Stimulated activated effector memory CD8-positive, alpha-beta T cell treated with anti-CD3 and anti-CD28 coated beads, Interleukin-12 subunit alpha, Interleukin-12 subunit beta, amount 100 ng/mL, for 72 hours (primary cell): ENCODE results near the gene HIRA.

Source experiments
- ATAC-seq: fragments of 150-1000 bp; cut with Tn5 transposase; 2 replicates; pipeline ENCODE4 v1.10.0; 2021
- DNase-seq, 2 donors: peaks; one replicate each; pipeline ENCODE4 v3.0.0; 2021 to 2022; ENCODE audit warnings: low spot score in 2 of 2
- H3K27ac Mint-ChIP-seq: one replicate; pipeline ENCODE4 v1.8.0; 2022; ENCODE audit warnings: mild to moderate bottlenecking, mixed read lengths
- H3K36me3 Mint-ChIP-seq: one replicate; pipeline ENCODE4 v1.8.0; 2022; ENCODE audit warnings: mild to moderate bottlenecking, mixed read lengths
- H3K4me1 Mint-ChIP-seq: one replicate; pipeline ENCODE4 v1.8.0; 2022; ENCODE audit warnings: mixed read lengths
- H3K4me3 Mint-ChIP-seq: one replicate; pipeline ENCODE4 v1.8.0; 2022; ENCODE audit warnings: mild to moderate bottlenecking, mixed read lengths
- H3K9me3 Mint-ChIP-seq: one replicate; pipeline ENCODE4 v1.8.0; 2022; ENCODE audit warnings: mixed read lengths

Gene HIRA

DNA sequence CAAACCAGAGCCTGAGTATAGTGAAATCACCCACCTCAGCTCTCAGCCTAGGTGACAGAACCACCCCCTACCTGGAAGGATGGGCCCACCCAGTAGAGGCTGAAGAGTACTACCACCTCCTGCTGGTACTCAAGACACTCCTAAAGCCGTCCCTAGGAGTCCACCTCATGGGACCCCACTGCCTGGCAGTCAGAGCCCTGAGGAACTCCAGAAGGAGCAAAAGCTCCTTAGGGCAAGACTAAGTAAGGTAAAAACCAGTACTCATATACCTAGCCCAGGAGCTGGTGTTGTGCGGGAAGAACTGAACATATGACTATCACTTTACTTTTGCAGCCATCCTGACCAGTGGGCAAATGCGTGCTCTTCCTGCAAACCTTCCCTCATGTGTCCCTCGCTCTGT, 36.3 kb downstream of the HIRA start:
- no peak for DNase-seq
- Mint-ChIP-seq H3K4me1 (no peaks in the 10 kb centered on the region), H3K9me3 (no peaks in the 10 kb centered on the region), H3K36me3 (peaks cover 94% of the 10 kb centered on the region), H3K4me3 (no peak overlapping the region), H3K27ac (peak overlapping the region; percentile 56)
- no peak for ATAC-seq

DNA sequence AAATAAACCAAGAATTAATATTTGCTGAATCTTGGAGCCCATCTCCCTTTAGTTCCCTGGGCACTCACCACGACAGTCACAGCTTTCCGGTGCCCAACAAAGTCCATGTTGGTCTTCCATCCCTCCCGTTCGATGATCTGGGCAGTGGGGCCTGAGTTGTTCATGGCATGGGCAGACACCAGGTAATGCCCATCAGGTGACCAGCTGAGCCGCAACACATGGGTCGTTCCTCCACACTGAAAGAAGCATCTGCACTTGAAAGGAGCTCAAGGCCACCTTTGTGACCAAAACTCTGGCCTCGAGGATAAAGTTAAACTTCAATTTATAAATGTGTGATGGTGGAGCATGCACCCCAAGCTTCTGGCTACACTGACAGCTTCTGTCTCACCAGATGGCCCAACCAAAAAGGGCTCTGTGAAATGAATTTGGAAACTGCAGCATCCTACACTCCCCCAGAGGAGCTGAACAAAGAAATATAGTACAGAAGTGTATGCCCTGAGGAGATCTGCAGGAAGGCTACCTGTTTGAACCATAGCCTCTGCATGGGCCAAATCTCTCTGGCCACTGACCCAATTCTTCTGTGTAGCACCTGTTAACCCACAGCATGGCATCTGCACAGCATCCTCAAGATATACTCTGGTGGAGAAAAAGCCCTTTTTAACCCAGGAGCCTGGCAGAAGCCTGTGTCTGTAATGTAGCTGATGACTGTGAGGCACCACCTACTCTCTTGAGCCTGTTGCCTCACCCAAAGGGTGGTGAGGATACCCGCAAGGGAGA, 37.1 kb downstream of the HIRA start:
- Mint-ChIP-seq H3K4me3 (no peak overlapping the region), H3K36me3 (peaks cover 96% of the 10 kb centered on the region), H3K27ac (peak overlapping the region; percentile 56), H3K9me3 (no peaks in the 10 kb centered on the region), H3K4me1 (no peaks in the 10 kb centered on the region)
- ATAC-seq (no peak), DNase-seq (no peak)

DNA sequence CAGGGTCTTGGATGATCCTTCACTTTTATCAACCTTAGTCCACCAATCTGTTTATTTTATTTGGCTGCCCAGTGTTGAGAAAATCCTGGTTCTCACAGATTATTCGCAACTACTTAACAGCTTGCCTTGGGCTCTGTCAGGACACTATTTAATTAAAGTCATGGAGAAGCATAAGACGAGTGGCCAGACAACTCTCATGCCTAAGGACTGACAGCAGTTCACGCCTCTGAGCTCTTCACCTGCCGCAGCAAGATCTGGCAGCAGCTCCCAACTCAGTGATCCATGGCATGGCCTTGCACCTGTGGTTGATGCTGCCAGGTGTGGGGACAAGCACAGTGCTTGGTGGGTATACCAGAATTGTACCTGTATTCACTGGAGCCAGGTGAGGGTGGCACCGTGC, 37.8 kb downstream of the HIRA start:
- DNase-seq (no peak), ATAC-seq (no peak)
- Mint-ChIP-seq H3K4me1 (no peaks in the 10 kb centered on the region), H3K4me3 (no peak overlapping the region), H3K36me3 (peaks cover 96% of the 10 kb centered on the region), H3K9me3 (no peaks in the 10 kb centered on the region), H3K27ac (no peak overlapping the region)

DNA sequence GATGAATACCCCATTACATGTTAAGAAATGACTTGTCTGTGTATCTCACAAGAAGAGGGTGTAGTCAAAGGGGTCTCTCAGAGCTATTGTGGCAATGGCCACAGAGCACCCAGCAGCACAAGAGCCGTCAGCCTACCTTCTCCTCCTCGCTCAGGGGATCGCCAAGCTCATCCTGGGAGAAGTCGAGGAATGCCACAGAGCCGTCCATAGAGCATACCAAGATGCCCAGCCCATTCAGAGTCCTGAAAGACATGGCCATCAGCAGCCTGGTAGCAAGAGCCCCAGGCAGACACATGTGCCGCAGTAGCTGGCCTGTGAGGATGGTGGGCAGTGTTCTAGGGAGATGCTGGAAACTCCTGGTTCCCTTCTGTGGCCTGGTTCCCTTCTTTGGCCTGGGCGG, 44.0 kb downstream of the HIRA start:
- DNase-seq (no peak), ATAC-seq (no peak)
- Mint-ChIP-seq H3K9me3 (no peaks in the 10 kb centered on the region), H3K36me3 (peaks cover 100% of the 10 kb centered on the region), H3K27ac (no peak overlapping the region), H3K4me1 (no peaks in the 10 kb centered on the region), H3K4me3 (no peak overlapping the region)

DNA sequence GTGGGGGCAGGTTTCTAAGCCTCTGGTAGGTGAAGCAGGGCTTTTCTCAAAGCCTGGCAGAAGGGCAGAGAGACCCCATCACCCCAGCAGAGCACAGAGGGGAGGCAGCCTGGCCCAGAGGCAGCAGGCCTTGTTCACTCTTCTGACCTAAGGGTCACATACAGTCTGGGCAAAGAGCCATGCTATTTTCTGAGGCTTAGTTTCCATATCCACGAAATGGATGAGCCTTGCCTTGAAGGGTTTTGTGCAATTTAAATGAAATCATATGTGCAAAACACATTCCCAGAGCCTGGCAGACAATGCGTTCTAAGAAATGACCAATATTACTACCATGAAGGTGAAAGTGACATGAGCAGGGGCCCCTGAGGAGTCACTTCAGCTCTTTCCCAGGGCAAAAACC, 44.5 kb downstream of the HIRA start:
- H3K27ac Mint-ChIP-seq: no peak overlapping the region
- peaks cover 100% of the 10 kb centered on the region for H3K36me3 Mint-ChIP-seq
- no peaks in the 10 kb centered on the region for H3K9me3 Mint-ChIP-seq
- no peak for DNase-seq
- no peak for ATAC-seq
- no peaks in the 10 kb centered on the region for H3K4me1 Mint-ChIP-seq
- no peak overlapping the region for H3K4me3 Mint-ChIP-seq

DNA sequence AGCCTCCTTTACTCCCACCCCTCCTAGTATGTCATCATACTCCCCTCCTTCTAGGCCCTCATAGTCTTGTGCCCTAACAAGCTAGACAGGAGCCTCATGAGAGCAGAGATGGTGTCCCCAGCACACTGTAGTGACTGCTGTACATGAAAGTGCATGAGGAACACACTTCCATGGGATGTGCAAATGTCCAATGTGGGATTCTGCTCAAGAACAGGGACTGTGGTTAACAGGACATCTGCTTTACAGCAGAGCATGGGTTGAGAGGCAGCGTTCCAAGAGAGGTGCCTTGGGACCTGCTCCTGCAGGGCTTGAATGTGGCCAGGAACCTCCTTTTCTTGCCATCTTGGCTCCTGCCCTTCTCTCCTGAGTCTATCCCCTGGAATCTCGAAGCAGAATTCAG, 45.3 kb downstream of the HIRA start:
- Mint-ChIP-seq H3K4me1 (no peaks in the 10 kb centered on the region), H3K4me3 (no peak overlapping the region), H3K36me3 (peaks cover 100% of the 10 kb centered on the region), H3K27ac (no peak overlapping the region), H3K9me3 (no peaks in the 10 kb centered on the region)
- ATAC-seq: no peak
- no peak for DNase-seq

DNA sequence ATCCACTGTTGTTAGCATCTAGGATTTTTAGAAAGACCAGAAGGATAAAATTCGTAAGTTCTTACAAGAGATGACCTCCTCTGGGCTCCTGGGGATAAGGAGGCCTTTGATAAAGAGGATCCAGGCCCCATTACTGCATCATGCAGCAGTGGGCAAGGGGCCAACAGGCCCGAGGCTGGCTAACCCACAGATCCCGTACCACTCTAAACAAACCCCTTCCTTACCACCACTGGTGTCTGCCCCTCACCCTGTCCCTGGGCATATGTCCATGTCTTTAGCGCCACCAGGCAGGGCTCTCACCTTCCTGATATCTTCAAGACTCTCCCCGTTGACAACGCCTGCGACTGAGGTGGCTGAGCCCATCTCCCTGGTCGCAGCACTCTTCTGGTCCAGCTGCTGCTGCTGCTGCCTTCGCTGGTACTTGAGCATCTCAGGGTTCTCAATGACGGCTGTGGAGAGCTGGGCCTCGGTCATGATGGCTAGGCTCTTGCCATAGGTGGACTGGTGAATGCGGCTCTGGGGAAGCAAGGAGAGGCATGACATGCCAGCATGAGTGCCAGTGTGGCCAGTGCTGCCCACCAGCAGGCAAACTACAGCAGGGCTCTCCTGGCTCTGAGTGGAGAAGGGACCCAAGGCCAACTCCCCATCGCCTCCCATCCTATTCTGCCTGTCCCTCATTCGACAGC, 46.2 kb downstream of the HIRA start:
- no peaks in the 10 kb centered on the region for H3K9me3 Mint-ChIP-seq
- H3K36me3 Mint-ChIP-seq: peaks cover 100% of the 10 kb centered on the region
- H3K4me3 Mint-ChIP-seq: no peak overlapping the region
- no peaks in the 10 kb centered on the region for H3K4me1 Mint-ChIP-seq
- no peak for ATAC-seq
- H3K27ac Mint-ChIP-seq: no peak overlapping the region
- DNase-seq: no peak

DNA sequence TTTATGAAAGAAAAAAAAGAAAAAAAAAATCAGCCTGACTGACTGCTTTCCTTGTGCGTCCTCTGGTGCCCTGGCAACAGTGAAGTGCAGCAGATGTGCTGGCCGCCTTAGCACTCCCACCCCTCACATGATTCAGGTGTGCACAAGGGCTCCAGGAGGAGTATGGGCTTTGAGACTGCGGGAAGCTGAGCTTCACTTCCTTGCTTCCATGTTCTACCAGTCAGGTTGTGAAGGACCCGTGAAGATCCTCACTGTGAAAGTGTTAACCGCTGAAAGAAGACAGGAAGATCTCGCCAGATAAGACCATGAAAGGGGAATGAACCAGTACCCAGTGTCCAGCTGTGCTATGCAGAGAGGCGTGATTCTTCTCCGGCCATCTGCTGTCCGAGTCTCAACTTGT, 48.2 kb downstream of the HIRA start:
- DNase-seq (no peak), ATAC-seq (no peak)
- H3K27ac Mint-ChIP-seq: no peak overlapping the region
- no peak overlapping the region for H3K4me3 Mint-ChIP-seq
- H3K9me3 Mint-ChIP-seq: no peaks in the 10 kb centered on the region
- no peaks in the 10 kb centered on the region for H3K4me1 Mint-ChIP-seq
- peaks cover 100% of the 10 kb centered on the region for H3K36me3 Mint-ChIP-seq

DNA sequence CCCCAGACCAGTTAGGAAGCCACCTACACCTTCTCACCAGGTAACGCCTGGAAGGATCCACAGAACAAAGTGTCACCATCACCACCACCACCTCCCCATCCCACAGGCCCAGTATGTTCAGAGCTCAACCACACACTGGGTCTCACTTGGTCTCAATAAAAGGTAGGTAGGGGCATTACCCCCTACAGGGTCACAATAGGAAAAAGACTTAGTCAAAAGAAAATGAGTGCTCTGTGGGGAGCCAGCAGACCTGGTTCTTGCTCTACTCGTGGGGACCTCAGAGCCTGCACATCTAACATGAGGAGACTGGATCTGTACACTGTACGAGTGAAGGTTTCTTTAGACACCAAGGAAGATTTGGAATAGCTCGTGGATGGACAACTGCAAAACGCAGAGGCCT, 49.3 kb downstream of the HIRA start:
- no peak overlapping the region for H3K27ac Mint-ChIP-seq
- no peak overlapping the region for H3K4me3 Mint-ChIP-seq

DNA sequence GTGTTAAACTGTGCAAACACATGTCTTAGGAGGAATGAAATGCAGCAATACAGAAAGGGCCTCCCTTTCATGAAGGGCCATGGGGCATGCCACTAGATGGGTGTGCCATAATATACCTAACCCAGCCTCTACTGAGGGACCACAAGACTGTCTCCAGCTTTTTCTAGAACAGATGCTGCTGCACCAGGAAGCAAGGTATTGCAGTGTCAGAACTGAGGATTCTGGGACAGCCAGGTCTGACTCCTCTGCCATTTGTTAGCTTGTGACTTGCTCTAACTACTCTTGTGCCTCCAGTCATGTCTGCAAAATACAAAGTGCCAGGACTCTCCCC, 53.2 kb downstream of the HIRA start:
- no peak overlapping the region for H3K27ac Mint-ChIP-seq
- DNase-seq: no peak
- no peaks in the 10 kb centered on the region for H3K4me1 Mint-ChIP-seq
- H3K36me3 Mint-ChIP-seq: peaks cover 97% of the 10 kb centered on the region
- no peak for ATAC-seq
- no peak overlapping the region for H3K4me3 Mint-ChIP-seq
- no peaks in the 10 kb centered on the region for H3K9me3 Mint-ChIP-seq

More for the DNA sequence above, 49.3 kb downstream of the HIRA start:
- ATAC-seq: no peak
- Mint-ChIP-seq H3K36me3 (peaks cover 100% of the 10 kb centered on the region), H3K4me1 (no peaks in the 10 kb centered on the region), H3K9me3 (no peaks in the 10 kb centered on the region)
- no peak for DNase-seq

DNA sequence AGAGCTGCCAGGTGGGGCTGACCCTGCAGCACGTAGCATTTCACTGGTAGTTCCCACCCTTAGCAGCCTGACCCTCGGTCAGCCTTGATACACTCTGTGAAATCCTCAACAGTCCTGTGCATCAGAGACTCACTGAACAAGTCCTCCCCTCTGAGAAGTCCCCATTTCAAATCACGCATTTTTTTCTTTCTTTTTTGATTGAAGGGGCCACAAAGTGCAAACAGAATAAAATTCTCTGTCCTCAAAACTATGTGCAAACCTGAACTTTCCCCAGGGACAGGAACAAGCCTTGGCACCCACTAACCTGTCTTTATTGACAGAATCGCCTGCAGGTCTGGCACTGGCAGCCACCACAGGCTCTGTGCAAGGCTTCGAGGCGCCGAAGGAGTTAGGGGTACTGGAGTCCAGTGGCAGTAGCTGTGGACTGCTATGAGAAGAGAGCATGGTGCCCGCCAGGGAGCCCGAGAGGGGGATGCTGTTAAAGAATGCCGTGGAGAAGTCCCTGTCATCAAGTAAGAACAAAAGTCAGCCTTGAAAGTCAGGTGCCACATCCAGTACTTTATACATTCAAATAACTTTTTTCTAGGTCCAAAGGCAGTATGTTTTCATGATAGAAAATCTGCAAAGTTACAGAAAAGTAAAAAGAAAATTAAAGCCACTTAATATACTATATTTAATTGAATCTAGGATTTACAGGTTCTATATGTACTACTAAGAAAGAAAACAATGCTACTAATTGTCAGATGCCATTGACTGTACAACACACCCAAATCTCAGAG, 53.8 kb downstream of the HIRA start:
- H3K9me3 Mint-ChIP-seq: no peaks in the 10 kb centered on the region
- H3K36me3 Mint-ChIP-seq: peaks cover 97% of the 10 kb centered on the region
- DNase-seq (no peak), ATAC-seq (no peak)
- H3K27ac Mint-ChIP-seq: no peak overlapping the region
- no peak overlapping the region for H3K4me3 Mint-ChIP-seq
- no peaks in the 10 kb centered on the region for H3K4me1 Mint-ChIP-seq

DNA sequence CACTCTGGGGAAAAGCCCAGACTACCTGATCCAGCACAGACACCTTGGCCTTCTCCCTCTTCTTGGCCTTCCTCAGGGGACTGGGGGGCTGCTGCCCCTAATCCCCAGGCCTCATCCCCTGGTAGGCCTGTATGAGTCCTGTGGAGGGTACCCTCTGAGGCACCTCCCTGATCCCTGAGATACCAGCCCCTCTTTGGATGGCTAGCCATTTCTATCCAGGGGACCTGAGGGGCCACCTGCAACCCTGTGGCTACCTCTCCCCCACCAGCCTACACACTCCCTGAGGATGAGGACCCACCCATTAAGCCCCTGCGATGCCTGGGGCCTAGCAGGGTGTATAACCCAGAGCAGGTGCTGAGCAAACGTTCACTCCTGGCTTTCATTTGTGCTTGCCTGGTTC, 54.6 kb downstream of the HIRA start:
- DNase-seq: no peak
- Mint-ChIP-seq H3K27ac (peak overlapping the region; percentile 88), H3K36me3 (peaks cover 97% of the 10 kb centered on the region), H3K9me3 (no peaks in the 10 kb centered on the region), H3K4me1 (no peaks in the 10 kb centered on the region), H3K4me3 (no peak overlapping the region)
- ATAC-seq: no peak

DNA sequence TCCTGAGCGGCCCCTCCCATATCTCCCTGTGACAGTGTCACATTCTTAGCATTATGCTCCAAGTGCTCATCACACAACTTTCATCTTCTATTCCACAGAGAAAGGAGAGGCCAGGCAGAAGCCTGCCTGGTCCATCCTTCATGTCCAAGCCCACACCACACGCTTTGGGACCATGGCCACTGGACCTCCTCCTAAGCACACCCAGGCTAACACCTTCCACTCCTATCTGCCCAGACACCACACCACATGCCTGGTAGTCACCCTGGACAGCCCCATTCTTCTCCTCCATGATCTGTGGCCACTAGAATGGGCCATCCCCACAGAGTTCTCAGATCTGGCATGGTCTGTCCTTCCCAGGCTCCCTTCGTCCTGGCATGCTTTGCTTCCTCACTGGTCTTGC, 55.3 kb downstream of the HIRA start:
- H3K9me3 Mint-ChIP-seq: no peaks in the 10 kb centered on the region
- H3K4me3 Mint-ChIP-seq: no peak overlapping the region
- H3K4me1 Mint-ChIP-seq: no peaks in the 10 kb centered on the region
- H3K36me3 Mint-ChIP-seq: peaks cover 97% of the 10 kb centered on the region
- ATAC-seq: no peak
- peak overlapping the region; percentile 88 for H3K27ac Mint-ChIP-seq
- DNase-seq: no peak

DNA sequence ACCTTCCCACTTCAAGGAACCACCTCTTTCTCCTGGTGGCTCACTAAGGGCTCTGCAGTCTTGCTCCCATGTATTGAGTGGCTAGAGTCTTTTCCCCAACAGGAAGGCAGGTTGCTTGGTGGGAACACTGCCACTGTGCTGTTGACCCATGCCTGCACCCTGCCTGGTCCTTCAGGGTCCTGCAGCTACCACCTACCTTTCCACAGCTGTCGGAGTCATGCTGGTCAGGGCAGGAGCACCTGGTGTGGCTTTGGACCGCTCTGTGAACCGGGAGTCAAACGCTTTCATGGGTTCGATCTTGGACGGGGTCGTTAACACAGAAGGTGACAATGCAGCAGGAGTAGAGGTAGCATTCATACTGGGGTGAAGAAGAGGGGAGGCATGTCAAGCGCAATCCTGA, 56.1 kb downstream of the HIRA start:
- H3K4me3 Mint-ChIP-seq: no peak overlapping the region
- no peaks in the 10 kb centered on the region for H3K9me3 Mint-ChIP-seq
- peaks cover 97% of the 10 kb centered on the region for H3K36me3 Mint-ChIP-seq
- H3K4me1 Mint-ChIP-seq: no peaks in the 10 kb centered on the region
- DNase-seq: no peak
- ATAC-seq: no peak
- H3K27ac Mint-ChIP-seq: peak overlapping the region; percentile 43

DNA sequence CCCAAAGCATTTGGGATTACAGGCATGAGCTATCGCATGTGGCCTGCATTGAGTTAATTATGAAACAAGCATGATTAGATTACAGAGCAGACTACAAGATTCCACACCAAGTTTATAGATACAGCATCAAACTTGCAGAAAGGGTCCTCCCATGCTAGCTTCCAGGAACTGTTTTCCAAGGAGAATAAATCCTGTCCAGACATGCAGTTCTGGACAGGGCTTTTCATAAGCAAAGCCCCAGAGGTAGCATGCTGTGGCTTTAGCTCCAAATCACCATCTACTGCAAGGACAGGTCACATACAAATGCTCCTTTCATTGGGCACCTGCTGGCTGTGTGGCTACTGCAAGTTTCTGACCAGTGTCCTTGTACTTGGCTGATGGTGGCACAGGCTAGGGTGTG, 57.1 kb downstream of the HIRA start:
- H3K4me3 Mint-ChIP-seq: no peak overlapping the region
- H3K36me3 Mint-ChIP-seq: peaks cover 97% of the 10 kb centered on the region
- DNase-seq (no peak), ATAC-seq (no peak)
- peak overlapping the region; percentile 43 for H3K27ac Mint-ChIP-seq
- H3K9me3 Mint-ChIP-seq: no peaks in the 10 kb centered on the region
- no peaks in the 10 kb centered on the region for H3K4me1 Mint-ChIP-seq

DNA sequence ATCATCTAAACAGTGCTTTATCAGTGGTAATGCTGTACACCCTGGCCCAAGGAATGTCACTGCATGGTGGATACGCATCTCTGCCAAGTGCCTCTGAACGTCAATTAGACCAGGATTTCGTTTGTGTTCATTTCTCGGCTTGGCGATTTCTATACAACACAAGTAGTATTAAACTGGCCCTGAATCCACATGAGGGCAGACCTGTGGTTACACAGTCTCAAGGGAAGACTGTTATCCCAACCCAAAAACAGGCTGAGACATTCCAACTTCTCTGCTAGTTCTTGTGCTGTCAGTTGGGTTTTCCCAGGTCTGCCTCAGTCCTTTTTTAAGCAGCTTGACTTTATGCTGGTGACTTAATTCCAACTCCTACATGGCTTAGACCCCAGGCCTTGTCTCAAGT, 58.1 kb downstream of the HIRA start:
- ATAC-seq: no peak
- no peaks in the 10 kb centered on the region for H3K9me3 Mint-ChIP-seq
- no peaks in the 10 kb centered on the region for H3K4me1 Mint-ChIP-seq
- H3K4me3 Mint-ChIP-seq: no peak overlapping the region
- peak overlapping the region; percentile 14 for H3K27ac Mint-ChIP-seq
- peaks cover 97% of the 10 kb centered on the region for H3K36me3 Mint-ChIP-seq
- no peak for DNase-seq
